ENCODE results near the gene TMCC2.

The TMCC2 gene

DNA sequence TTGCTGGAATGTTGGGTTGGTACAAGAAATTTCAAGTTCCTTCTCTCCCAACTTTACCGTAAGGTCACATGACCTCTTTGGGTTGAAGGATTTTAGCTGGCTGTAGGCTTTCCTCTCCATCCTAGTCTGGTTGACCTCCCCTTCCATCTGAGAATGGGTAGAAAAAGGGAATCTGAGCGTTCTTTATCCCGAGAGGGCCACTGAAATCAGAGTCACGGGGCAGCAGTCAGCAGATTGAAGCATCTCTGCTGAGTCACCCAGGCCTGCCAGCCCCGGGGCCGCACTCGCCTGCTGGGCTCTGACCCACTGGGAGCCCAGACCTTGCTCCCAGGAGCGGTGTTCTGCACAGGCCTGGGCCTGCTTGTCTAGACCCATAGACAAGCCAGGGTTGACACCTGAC is 31.0 kb downstream of the TMCC2 start:
- Histone ChIP-seq H3K27ac (ENCODE audit: low read depth, low read length) (no peak overlapping the region), H3K9me3 (ENCODE audit: control insufficient read depth in 1 of 2, low read length in 2 of 2) (no peaks in the 10 kb centered on the region), H3K4me1 (ENCODE audit: control insufficient read depth in 1 of 2, insufficient read depth in 2 of 2, low read length in 2 of 2) (peaks cover 17 to 35% of the 10 kb centered on the region in 2 donors), H3K4me3 (ENCODE audit: low read depth in 1 of 2, low read length in 2 of 2) (no peak overlapping the region), H3K27me3 (ENCODE audit: control insufficient read depth in 1 of 2, insufficient read depth in 2 of 2, low read length in 2 of 2) (peaks cover 0 to 5% of the 10 kb centered on the region in 2 donors), H3K9ac (ENCODE audit: low read depth in 1 of 2, low read length in 2 of 2) (no peak overlapping the region), H3K36me3 (ENCODE audit: control insufficient read depth in 1 of 2, insufficient read depth in 2 of 2, low read length in 2 of 2) (no peaks in the 10 kb centered on the region)

DNA sequence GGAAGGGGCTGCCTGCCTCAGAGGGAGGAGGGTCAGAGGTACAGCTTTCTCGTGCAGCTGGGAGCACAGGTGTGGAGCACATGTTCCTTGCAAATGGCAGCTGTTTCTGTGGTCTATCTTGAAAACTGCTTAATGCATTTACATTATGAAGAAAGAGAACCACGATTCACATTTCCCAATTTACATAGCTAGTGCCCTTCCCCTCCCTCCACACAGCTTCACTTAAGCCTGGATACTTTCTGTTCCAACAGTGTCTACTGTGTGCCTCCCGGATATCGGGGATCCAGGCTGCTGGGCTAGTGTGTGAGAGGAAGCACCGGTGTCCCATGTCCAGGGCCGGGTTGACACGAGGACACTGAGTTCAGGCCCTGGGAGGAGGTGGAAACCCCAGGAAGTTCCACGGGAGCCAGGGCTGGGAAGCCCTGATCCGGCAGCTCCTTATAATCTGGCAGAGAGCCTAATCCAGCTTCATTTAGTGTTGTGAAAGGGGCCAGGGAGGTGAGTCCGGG is 31.6 kb downstream of the TMCC2 start:
- H3K9me3 ChIP-seq (ENCODE audit: control insufficient read depth in 1 of 2, low read length in 2 of 2) = no peaks in the 10 kb centered on the region
- peaks cover 17 to 35% of the 10 kb centered on the region in 2 donors for H3K4me1 ChIP-seq (ENCODE audit: control insufficient read depth in 1 of 2, insufficient read depth in 2 of 2, low read length in 2 of 2)
- H3K36me3 ChIP-seq (ENCODE audit: control insufficient read depth in 1 of 2, insufficient read depth in 2 of 2, low read length in 2 of 2) = no peaks in the 10 kb centered on the region
- no peak overlapping the region for H3K4me3 ChIP-seq (ENCODE audit: low read depth in 1 of 2, low read length in 2 of 2)
- peaks cover 0 to 5% of the 10 kb centered on the region in 2 donors for H3K27me3 ChIP-seq (ENCODE audit: control insufficient read depth in 1 of 2, insufficient read depth in 2 of 2, low read length in 2 of 2)
- H3K9ac ChIP-seq (ENCODE audit: low read depth in 1 of 2, low read length in 2 of 2) = no peak overlapping the region
- H3K27ac ChIP-seq (ENCODE audit: low read depth, low read length) = no peak overlapping the region

DNA sequence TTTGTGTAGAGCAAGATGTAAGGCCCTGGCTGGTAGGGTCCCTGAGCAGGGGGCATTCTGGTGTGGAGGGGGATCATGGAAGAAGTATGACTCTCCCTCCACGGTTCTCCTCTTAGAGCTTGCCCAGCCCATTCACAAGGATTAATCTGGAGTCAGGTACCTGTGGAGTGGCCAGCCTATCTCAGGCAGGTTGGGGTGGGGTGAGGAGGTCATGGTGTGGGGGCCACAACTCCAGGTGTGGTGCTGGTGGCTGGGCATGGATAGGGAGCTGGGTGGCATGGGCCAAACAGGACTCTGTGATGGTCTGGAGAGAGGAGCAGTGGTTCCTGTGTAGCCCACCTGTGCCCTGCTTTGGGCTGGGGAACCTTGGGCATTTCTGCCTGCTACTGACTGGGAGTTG is 32.3 kb downstream of the TMCC2 start:
- no peak overlapping the region for H3K27ac ChIP-seq (ENCODE audit: low read depth, low read length)
- H3K4me3 ChIP-seq (ENCODE audit: low read depth in 1 of 2, low read length in 2 of 2) = no peak overlapping the region
- H3K9me3 ChIP-seq (ENCODE audit: control insufficient read depth in 1 of 2, low read length in 2 of 2) = no peaks in the 10 kb centered on the region
- peaks cover 0 to 5% of the 10 kb centered on the region in 2 donors for H3K27me3 ChIP-seq (ENCODE audit: control insufficient read depth in 1 of 2, insufficient read depth in 2 of 2, low read length in 2 of 2)
- H3K4me1 ChIP-seq (ENCODE audit: control insufficient read depth in 1 of 2, insufficient read depth in 2 of 2, low read length in 2 of 2) = peaks cover 17 to 35% of the 10 kb centered on the region in 2 donors
- H3K36me3 ChIP-seq (ENCODE audit: control insufficient read depth in 1 of 2, insufficient read depth in 2 of 2, low read length in 2 of 2) = no peaks in the 10 kb centered on the region
- no peak overlapping the region for H3K9ac ChIP-seq (ENCODE audit: low read depth in 1 of 2, low read length in 2 of 2)

DNA sequence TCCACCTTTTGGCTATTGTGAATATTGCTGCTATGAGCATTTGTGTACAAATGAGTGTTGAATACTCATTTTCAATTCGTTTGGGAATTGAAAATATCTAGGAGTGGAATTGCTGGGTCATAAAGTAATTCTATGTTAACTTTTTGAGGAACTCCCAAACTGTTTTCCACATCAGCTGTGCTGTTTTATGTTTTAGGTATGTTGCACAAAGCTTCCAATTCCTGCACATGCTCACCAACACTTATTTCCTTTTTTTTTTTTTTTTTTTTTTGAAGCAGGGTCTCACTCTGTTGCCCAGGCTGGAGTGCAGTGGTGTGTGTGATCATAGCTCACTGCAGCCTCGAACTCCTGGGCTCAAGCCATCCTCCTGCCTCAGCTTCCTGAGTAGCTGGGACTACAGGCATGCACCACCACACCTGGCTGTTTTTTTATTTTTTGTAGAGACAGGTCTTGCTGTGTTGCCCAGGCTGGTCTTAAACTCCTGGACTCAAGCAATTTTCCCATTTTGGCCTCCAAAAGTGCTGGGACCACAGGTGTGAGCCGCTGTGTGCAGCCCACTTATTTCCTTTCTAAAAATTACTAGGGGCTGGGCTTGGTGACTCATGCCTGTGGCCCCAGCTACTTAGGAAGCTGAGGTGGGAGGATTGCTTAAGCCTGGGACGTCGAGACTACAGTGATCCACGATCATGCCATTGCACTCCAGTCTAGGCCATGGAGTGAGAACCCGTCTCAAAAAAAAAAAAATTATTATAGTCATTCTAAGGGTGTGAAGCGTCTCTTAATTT is 33.4 kb downstream of the TMCC2 start:
- Histone ChIP-seq H3K27me3 (ENCODE audit: control insufficient read depth in 1 of 2, insufficient read depth in 2 of 2, low read length in 2 of 2) (peaks cover 0 to 5% of the 10 kb centered on the region in 2 donors), H3K4me1 (ENCODE audit: control insufficient read depth in 1 of 2, insufficient read depth in 2 of 2, low read length in 2 of 2) (peaks cover 17 to 35% of the 10 kb centered on the region in 2 donors), H3K9ac (ENCODE audit: low read depth in 1 of 2, low read length in 2 of 2) (no peak overlapping the region), H3K27ac (ENCODE audit: low read depth, low read length) (no peak overlapping the region), H3K36me3 (ENCODE audit: control insufficient read depth in 1 of 2, insufficient read depth in 2 of 2, low read length in 2 of 2) (no peaks in the 10 kb centered on the region), H3K9me3 (ENCODE audit: control insufficient read depth in 1 of 2, low read length in 2 of 2) (no peaks in the 10 kb centered on the region), H3K4me3 (ENCODE audit: low read depth in 1 of 2, low read length in 2 of 2) (no peak overlapping the region)

DNA sequence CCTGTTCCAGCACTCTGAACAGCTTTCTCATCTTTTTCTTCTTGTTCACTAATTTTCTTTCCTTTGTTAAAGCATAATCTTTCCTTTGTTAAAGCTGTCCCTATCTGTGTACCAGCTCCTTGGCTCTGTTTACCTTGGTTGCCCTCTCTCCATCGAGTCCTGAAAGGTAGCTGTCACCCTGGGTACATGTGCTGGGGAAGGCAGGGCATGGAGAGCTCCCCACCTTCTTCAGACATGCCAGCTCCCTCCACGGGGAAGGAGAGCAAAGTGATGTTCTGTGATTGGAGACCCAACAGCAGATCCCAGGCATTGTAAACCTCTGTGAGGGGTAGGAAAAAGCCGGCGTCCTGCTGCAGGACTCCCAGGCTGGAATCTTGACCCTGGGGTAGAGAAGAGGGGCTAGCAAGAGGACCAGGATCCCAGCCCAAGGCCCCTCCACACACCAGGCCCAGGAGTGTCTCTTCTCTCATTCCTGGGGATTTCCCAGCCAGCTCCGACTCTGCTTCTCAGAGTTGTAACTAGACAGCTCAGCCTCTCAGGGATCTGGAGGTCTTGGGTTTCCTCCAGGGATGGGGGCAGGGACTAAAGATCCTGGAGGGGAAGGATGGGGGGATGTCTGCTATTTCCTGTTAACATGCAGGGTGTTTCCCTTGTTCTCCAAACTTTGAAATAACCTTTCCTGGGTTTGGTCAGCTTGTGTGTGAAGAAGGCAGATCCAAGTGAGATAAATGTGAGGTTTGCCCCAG is 34.4 kb downstream of the TMCC2 start:
- Histone ChIP-seq H3K9me3 (ENCODE audit: control insufficient read depth in 1 of 2, low read length in 2 of 2) (no peaks in the 10 kb centered on the region), H3K4me3 (ENCODE audit: low read depth in 1 of 2, low read length in 2 of 2) (no peak overlapping the region), H3K9ac (ENCODE audit: low read depth in 1 of 2, low read length in 2 of 2) (no peak overlapping the region), H3K27me3 (ENCODE audit: control insufficient read depth in 1 of 2, insufficient read depth in 2 of 2, low read length in 2 of 2) (peaks cover 0 to 5% of the 10 kb centered on the region in 2 donors), H3K36me3 (ENCODE audit: control insufficient read depth in 1 of 2, insufficient read depth in 2 of 2, low read length in 2 of 2) (no peaks in the 10 kb centered on the region), H3K27ac (ENCODE audit: low read depth, low read length) (no peak overlapping the region), H3K4me1 (ENCODE audit: control insufficient read depth in 1 of 2, insufficient read depth in 2 of 2, low read length in 2 of 2) (peaks cover 17 to 35% of the 10 kb centered on the region in 2 donors)

DNA sequence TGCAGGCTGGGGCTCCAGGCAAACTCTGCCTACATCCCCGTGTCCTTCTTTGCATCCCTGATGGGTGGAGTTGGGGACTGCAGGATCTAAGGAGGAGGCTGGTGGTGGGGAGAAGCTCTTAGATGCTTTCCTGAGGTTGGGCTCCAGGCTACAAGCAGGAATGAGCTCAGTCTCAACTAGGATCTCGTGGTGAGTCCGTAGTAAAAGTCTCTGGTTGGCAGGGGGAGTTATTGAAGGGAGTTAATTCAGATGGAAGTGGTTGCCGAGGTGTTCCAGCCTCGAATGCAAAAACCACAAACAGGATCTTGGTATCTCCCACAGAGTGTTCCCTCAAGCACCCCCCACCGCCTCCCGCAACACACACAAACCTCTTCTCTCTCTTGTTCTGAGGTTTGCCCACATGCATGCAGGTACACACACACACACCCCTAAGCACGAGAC is 35.0 kb downstream of the TMCC2 start:
- Histone ChIP-seq H3K36me3 (ENCODE audit: control insufficient read depth in 1 of 2, insufficient read depth in 2 of 2, low read length in 2 of 2) (no peaks in the 10 kb centered on the region), H3K27me3 (ENCODE audit: control insufficient read depth in 1 of 2, insufficient read depth in 2 of 2, low read length in 2 of 2) (peaks cover 0 to 5% of the 10 kb centered on the region in 2 donors), H3K9ac (ENCODE audit: low read depth in 1 of 2, low read length in 2 of 2) (no peak overlapping the region), H3K27ac (ENCODE audit: low read depth, low read length) (no peak overlapping the region), H3K9me3 (ENCODE audit: control insufficient read depth in 1 of 2, low read length in 2 of 2) (no peaks in the 10 kb centered on the region), H3K4me1 (ENCODE audit: control insufficient read depth in 1 of 2, insufficient read depth in 2 of 2, low read length in 2 of 2) (peaks cover 17 to 35% of the 10 kb centered on the region in 2 donors), H3K4me3 (ENCODE audit: low read depth in 1 of 2, low read length in 2 of 2) (no peak overlapping the region)

DNA sequence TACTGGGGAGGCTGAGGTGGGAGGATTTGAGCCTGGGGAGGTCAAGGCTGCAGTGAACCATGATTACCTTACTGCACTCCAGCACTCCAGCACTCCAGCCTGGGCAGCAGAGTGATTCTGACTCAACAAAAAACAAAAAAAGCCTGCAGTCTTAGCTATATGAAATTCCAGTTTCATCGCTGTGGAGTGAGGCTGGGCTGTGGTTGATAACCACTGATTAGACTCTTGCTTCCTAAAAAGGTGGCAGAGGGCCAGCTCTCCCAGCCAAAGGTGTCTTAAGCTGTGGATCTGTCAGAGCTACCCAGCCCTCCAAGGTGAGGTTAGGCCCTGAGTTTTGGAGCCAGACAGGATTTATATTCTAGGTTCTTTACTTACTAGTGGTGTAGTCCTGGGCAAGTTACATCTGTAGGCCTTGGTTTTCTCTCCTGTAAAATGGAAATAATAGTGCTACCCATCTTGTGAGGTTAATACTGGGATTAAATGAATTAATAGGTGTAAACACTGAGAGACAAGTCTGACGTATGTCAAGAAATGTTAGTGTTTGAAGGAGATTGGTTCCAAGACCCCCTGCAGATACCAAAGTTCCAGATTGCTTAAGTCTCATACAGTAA is 35.9 kb downstream of the TMCC2 start:
- Histone ChIP-seq H3K9me3 (ENCODE audit: control insufficient read depth in 1 of 2, low read length in 2 of 2) (no peaks in the 10 kb centered on the region), H3K27ac (ENCODE audit: low read depth, low read length) (no peak overlapping the region), H3K27me3 (ENCODE audit: control insufficient read depth in 1 of 2, insufficient read depth in 2 of 2, low read length in 2 of 2) (peaks cover 0 to 5% of the 10 kb centered on the region in 2 donors), H3K9ac (ENCODE audit: low read depth in 1 of 2, low read length in 2 of 2) (no peak overlapping the region), H3K4me1 (ENCODE audit: control insufficient read depth in 1 of 2, insufficient read depth in 2 of 2, low read length in 2 of 2) (peaks cover 17 to 33% of the 10 kb centered on the region in 2 donors), H3K4me3 (ENCODE audit: low read depth in 1 of 2, low read length in 2 of 2) (no peak overlapping the region), H3K36me3 (ENCODE audit: control insufficient read depth in 1 of 2, insufficient read depth in 2 of 2, low read length in 2 of 2) (no peaks in the 10 kb centered on the region)

DNA sequence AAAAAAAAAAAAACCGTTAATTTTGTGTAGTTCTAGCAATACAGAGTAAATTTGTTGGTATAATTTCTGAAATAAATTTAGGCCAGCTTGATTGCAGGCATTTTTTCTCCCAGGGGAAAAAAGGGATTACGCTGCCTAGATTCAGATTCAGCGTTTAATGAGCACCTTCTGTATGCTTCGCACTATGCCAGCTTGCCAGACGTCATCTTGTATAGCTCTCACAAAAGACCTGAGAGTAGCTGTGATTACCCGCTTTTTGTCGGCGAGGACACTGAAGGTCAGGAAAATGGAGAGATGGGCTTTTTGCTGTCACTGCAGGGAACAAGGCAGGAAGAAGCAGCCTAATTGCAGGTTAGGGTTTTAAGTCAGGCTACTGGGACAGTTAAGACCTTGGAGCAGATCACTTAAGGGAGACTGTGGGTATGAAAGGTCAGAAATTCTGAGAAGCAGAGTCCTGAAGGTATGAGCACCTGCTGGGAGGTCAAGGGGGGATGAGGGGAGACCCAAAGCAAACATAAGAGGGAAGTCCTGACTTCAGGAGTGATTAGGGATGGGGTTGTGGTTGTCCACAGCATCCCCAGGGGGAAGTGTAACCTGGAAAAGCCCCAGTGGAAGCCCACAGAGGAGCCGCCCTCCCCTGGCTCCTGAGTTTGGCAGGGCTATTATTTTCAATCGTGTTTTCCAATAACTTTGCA is 39.0 kb downstream of the TMCC2 start:
- H3K27me3 ChIP-seq (ENCODE audit: control insufficient read depth in 1 of 2, insufficient read depth in 2 of 2, low read length in 2 of 2) = peaks cover 0 to 4% of the 10 kb centered on the region in 2 donors
- peaks cover 7 to 21% of the 10 kb centered on the region in 2 donors for H3K4me1 ChIP-seq (ENCODE audit: control insufficient read depth in 1 of 2, insufficient read depth in 2 of 2, low read length in 2 of 2)
- H3K36me3 ChIP-seq (ENCODE audit: control insufficient read depth in 1 of 2, insufficient read depth in 2 of 2, low read length in 2 of 2) = no peaks in the 10 kb centered on the region
- H3K9ac ChIP-seq (ENCODE audit: low read depth in 1 of 2, low read length in 2 of 2) = no peak overlapping the region
- no peaks in the 10 kb centered on the region for H3K9me3 ChIP-seq (ENCODE audit: control insufficient read depth in 1 of 2, low read length in 2 of 2)
- H3K27ac ChIP-seq (ENCODE audit: low read depth, low read length) = no peak overlapping the region
- no peak overlapping the region for H3K4me3 ChIP-seq (ENCODE audit: low read depth in 1 of 2, low read length in 2 of 2)

DNA sequence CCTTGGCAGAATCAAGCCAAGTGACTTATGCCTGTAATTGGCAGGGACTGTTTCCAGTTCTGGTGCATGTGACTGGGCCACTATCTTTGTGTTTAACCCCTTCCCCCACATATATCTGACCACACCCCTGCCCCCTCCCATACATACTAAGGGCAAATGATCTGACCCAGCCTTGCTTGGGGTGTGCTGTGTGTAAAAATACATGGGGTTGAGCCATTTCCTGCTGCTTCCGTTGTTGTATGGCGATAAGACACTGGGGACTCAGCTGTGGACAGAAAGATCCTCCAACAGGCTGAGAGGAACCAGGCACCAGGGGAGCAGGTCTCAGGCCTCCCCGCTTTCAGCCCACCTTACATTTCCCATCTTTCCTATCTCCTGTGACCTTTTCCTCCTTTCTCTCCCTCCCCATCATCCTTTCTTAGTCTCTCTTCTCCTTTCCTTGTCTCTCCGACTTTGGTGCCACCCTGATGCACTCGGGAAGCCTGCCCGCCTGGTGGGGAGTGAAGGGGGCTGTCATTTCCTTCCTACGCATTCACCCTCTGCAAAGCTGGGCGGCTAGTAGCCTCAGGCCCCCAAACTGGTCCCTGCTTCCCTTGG is 39.7 kb downstream of the TMCC2 start:
- H3K27ac ChIP-seq (ENCODE audit: low read depth, low read length) = no peak overlapping the region
- no peak overlapping the region for H3K9ac ChIP-seq (ENCODE audit: low read depth in 1 of 2, low read length in 2 of 2)
- H3K27me3 ChIP-seq (ENCODE audit: control insufficient read depth in 1 of 2, insufficient read depth in 2 of 2, low read length in 2 of 2) = no peaks in the 10 kb centered on the region
- peaks cover 7 to 15% of the 10 kb centered on the region in 2 donors for H3K4me1 ChIP-seq (ENCODE audit: control insufficient read depth in 1 of 2, insufficient read depth in 2 of 2, low read length in 2 of 2)
- H3K9me3 ChIP-seq (ENCODE audit: control insufficient read depth in 1 of 2, low read length in 2 of 2) = no peaks in the 10 kb centered on the region
- no peak overlapping the region for H3K4me3 ChIP-seq (ENCODE audit: low read depth in 1 of 2, low read length in 2 of 2)
- H3K36me3 ChIP-seq (ENCODE audit: control insufficient read depth in 1 of 2, insufficient read depth in 2 of 2, low read length in 2 of 2) = no peaks in the 10 kb centered on the region
